GM23338 (cell line): ENCODE results near the gene ZFP92.
"Not testable (repeated sequence)": the region's sequence is repeated elsewhere in the genome, so short reads cannot be mapped to it uniquely, and the experiment has no call there.

ENCODE experiments used
- CREB1 ChIP-seq: fragments of 250-450 bp; sonication (Bioruptor Pico); IDR thresholded peaks from 2 replicates; pipeline ENCODE4 v1.5.0; 2020; ENCODE audit warnings: low read depth, mild to moderate bottlenecking, moderate library complexity
- CTCF ChIP-seq, 2 experiments: fragments of 200-600 bp in 1 of 2; sonication (generic) in 1 of 2; conservative IDR thresholded peaks; 2 replicates each; pipeline versions ENCODE4 v1.5.1 to v1.6.1; 2016 to 2017; ENCODE audit warnings: antibody characterized with exemption in 2 of 2, low read depth in 2 of 2, mild to moderate bottlenecking in 2 of 2, moderate library complexity in 1 of 2
- ETS1 ChIP-seq: IDR thresholded peaks from 2 replicates; pipeline ENCODE4 v1.6.1; 2016; ENCODE audit warnings: antibody characterized with exemption
- EZH2 ChIP-seq: fragments of 200-600 bp; sonication (generic); IDR thresholded peaks from one replicate; pipeline ENCODE4 v1.8.0; 2017; ENCODE audit warnings: antibody characterized with exemption, mild to moderate bottlenecking, low read depth; ENCODE audit not compliant: unreplicated experiment
- EZH2phosphoT487 ChIP-seq: fragments of 200-600 bp; sonication (generic); IDR thresholded peaks from one replicate; pipeline ENCODE4 v1.8.1; 2018; ENCODE audit warnings: antibody characterized with exemption; ENCODE audit not compliant: unreplicated experiment
- JUNB ChIP-seq: IDR thresholded peaks from one replicate; pipeline ENCODE4 v1.6.1; 2016; ENCODE audit warnings: antibody characterized with exemption; ENCODE audit not compliant: unreplicated experiment
- NANOG ChIP-seq: IDR thresholded peaks from 2 replicates; pipeline ENCODE4 v1.6.1; 2016; ENCODE audit warnings: antibody characterized with exemption, borderline replicate concordance
- POLR2AphosphoS5 ChIP-seq: IDR thresholded peaks from 2 replicates; pipeline ENCODE4 v1.6.1; 2016; ENCODE audit warnings: antibody characterized with exemption, low read depth
- REST ChIP-seq: IDR thresholded peaks from one replicate; pipeline ENCODE4 v1.6.1; 2018; ENCODE audit warnings: antibody characterized with exemption; ENCODE audit not compliant: unreplicated experiment
- ZNF114 ChIP-seq: fragments of 250-450 bp; sonication (Bioruptor Pico); IDR thresholded peaks from 2 replicates; pipeline ENCODE4 v1.5.0; 2020; ENCODE audit warnings: mild to moderate bottlenecking, moderate library complexity
- ZNF331 ChIP-seq: fragments of 250-450 bp; sonication (Bioruptor Pico); IDR thresholded peaks from 2 replicates; pipeline ENCODE4 v1.5.0; 2020; ENCODE audit warnings: low read depth, mild to moderate bottlenecking, moderate library complexity
- ZNF462 ChIP-seq: fragments of 250-450 bp; sonication (Bioruptor Pico); IDR thresholded peaks from 2 replicates; pipeline ENCODE4 v1.5.0; 2020; ENCODE audit warnings: mild to moderate bottlenecking, moderate library complexity

GRCh38 chrX:153384973-153385372, 26.3 kb upstream of the ZFP92 start:
- not testable (repeated sequence) for TF ChIP-seq CTCF (conservative IDR thresholded peaks at IDR 0.05; ENCODE audit: low read depth in 2 of 2); EZH2phosphoT487; EZH2; POLR2AphosphoS5; CREB1 (CRISPR knock-in tag); REST; ETS1; JUNB; NANOG; ZNF462 (CRISPR knock-in tag); ZNF114 (CRISPR knock-in tag); ZNF331 (CRISPR knock-in tag)
